HT1080 (cell line): ENCODE data around the gene FKBP1A. TPM values are rescaled to one million over a fixed set of nuclear protein-coding genes. Genes with fewer than 3 reads are reported as not detected.
"Not testable (repeated sequence)": the region's sequence is repeated elsewhere in the genome, so short reads cannot be mapped to it uniquely, and the experiment has no call there.

Experiments
- DNase-seq: peaks from one replicate; pipeline ENCODE4 v3.0.0-alpha.2; 2015; ENCODE audit warnings: low read depth
- total RNA-seq: library from RNA; depleted of rRNA; stranded (reverse); fragments of >200 nt; shearing (Covaris generic); gene quantifications from 2 replicates; pipeline ENCODE4 v1.2.3, GENCODE V29; 2014

FKBP1A gene
- total RNA-seq, 1 experiment from 2014 or later = 419 TPM

GRCh38 chr20:1417790-1418189, 24.9 kb upstream of the FKBP1A start:
- no peak for DNase-seq

- peak; percentile 99 for DNase-seq
These were observed 24.4 kb upstream of the FKBP1A start for GRCh38 chr20:1417273-1417672.

- peak; percentile 100 for DNase-seq
These were observed 23.0 kb upstream of the FKBP1A start for GRCh38 chr20:1415667-1416468.

GRCh38 chr20:1414982-1415381, 22.1 kb upstream of the FKBP1A start:
- DNase-seq = no peak

- DNase-seq = no peak
These were observed 12.9 kb upstream of the FKBP1A start for GRCh38 chr20:1405801-1406200.

- DNase-seq = no peak
These were observed 10.8 kb upstream of the FKBP1A start for GRCh38 chr20:1403624-1404023.

GRCh38 chr20:1402149-1402548, 9.3 kb upstream of the FKBP1A start:
- peak; percentile 94 for DNase-seq

- no peak for DNase-seq
These were observed 8.6 kb upstream of the FKBP1A start for GRCh38 chr20:1401451-1401907.

- peak; percentile 92 for DNase-seq
These were observed 7.0 kb upstream of the FKBP1A start for GRCh38 chr20:1399678-1400366.

- not testable (repeated sequence) for DNase-seq
These were observed 5.3 kb upstream of the FKBP1A start for GRCh38 chr20:1398185-1398584.

- no peak for DNase-seq
These were observed 4.9 kb upstream of the FKBP1A start for GRCh38 chr20:1397710-1398109.

GRCh38 chr20:1396702-1397101, 3.8 kb upstream of the FKBP1A start:
- DNase-seq = peak; percentile 38

GRCh38 chr20:1396264-1396663, 3.4 kb upstream of the FKBP1A start:
- peak; percentile 78 for DNase-seq

- no peak for DNase-seq
These were observed 1.8 kb upstream of the FKBP1A start for GRCh38 chr20:1394686-1395085.

GRCh38 chr20:1393507-1393882, 641 bp upstream of the FKBP1A start:
- no peak for DNase-seq

- DNase-seq = no peak
These were observed 486 bp downstream of the FKBP1A start for GRCh38 chr20:1392443-1392692.

GRCh38 chr20:1391640-1392442, 1.0 kb downstream of the FKBP1A start:
- peak; percentile 87 for DNase-seq

- DNase-seq = no peak
These were observed 2.1 kb downstream of the FKBP1A start for GRCh38 chr20:1390581-1391403.

GRCh38 chr20:1389703-1390580, 2.9 kb downstream of the FKBP1A start:
- DNase-seq = no peak

GRCh38 chr20:1388741-1389483, 3.9 kb downstream of the FKBP1A start:
- no peak for DNase-seq
